GM21360 (cell line): ENCODE data around the gene ATG2A.

Experiments used
- ATAC-seq: cut with Tn5 transposase; IDR thresholded peaks from one replicate; pipeline ENCODE4 v1.9.1; 2021; ENCODE audit warnings: mild to moderate bottlenecking, moderate library complexity; ENCODE audit not compliant: unreplicated experiment

ATG2A gene

GRCh38 chr11:64905516-64906313 is 11.3 kb downstream of the ATG2A start:
- no peak for ATAC-seq

GRCh38 chr11:64903291-64903833 is 13.6 kb downstream of the ATG2A start:
- no peak for ATAC-seq

- no peak for ATAC-seq
These were observed 14.7 kb downstream of the ATG2A start for GRCh38 chr11:64902102-64902900.

DNA sequence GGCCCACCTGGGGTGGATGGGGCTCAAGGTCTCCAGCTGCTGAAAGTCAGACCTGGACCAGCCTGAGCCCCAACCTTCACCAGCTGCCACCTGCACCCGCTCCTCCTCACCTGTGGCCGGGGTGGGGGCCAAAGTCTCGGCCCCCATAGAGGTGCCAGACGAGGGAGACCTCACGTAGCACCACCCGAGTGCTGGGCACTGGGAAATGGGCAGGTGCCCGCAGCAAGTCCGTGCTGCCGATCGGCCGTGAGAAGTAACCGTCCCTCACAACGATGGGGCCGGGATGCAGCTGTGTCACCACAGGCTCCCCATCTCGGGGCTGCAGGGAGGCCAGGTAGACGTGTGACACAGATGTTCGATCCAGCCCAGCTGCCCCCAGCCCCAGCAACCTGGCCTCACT is 16.2 kb downstream of the ATG2A start:
- no peak for ATAC-seq

DNA sequence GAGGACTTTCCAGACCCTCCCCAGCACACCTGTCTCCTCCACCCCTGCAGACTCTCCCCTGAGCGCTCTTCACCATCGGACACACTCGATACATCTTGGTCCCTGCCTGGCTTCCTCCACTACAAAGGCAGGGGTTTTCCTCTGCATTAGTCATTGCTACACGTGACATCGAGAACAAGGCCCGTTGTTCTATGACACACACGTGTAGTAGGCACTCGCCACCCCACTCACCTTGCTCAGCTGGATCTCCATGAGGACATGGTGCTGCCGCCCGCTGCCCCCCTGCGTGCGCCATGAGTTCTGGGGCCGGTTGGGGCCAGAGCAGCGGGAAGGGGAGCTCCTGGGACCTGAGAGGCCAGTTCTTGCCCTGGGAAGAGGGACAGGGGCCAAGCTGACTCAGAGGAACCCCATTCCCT is 16.7 kb downstream of the ATG2A start:
- no peak for ATAC-seq

DNA sequence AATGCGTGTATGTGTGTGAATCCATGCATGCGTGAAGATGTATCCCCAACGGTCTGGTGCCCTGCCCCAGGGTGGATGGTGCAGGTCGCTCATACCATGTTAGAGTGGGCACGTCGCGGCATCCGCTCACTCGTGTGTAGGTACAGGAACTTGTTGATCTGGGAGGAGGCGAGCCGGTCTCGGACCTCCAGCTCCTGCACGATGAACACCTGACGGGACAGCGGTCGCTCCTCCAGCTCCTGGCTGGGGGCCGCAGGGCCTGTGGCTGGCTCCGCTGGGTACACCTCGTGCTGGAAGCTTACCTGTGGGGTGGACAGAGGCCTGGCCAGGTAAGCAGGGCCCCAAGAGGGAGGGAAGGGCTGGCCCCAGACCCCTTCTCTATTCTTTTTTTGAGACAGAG is 18.5 kb downstream of the ATG2A start:
- no peak for ATAC-seq

DNA sequence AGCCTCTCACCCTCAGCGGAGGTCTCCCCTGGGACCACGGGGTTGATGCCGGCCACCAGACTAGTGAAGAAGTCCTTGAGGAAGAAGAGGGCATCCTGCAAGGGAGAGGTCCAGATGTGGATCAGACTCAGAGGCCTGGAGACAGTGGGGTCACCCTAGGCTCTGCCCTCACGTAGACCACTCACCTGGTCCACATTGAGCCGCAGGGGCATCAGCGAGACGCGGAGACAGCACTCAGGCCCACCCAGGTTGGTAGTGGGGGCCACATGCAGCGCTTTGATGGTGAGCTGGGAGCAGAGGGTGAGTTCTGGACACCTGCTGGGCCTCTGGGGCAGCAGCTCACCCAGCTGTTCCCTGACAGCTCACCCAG is 18.9 kb downstream of the ATG2A start:
- ATAC-seq = no peak

DNA sequence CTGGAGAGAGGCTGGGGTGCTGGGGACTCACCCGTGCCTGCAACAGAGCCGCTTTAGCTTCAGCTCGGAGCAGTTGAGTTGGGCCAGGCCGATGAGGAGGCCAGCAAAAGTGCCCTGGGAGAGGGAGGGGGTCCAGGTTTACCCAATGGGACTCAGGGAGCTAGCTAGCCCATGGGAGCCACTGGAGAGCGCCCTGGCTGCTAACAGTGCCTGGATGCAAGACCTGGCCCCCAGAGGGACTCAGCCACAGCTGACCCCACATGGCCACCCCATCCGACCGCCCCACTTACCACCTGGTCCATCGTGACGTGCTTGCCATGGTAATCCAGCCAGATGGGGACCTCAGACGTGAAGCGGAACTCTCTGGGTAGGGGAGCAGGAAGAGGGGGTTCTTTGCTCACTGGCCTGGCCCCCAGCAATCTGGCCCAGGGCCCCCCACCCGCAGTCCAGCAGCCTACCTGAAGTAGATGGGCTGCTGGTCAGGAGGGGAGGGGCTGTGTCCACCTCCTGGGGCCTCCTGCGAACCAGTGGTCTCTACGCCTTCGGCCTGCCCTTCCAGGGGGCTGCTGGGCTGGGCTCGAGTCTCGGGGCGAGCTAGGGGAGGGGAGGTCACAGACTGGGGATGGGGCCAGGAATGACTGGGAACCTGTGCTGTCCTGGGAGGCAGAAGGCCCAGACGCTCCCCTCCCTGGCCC is 19.5 kb downstream of the ATG2A start:
- no peak for ATAC-seq

DNA sequence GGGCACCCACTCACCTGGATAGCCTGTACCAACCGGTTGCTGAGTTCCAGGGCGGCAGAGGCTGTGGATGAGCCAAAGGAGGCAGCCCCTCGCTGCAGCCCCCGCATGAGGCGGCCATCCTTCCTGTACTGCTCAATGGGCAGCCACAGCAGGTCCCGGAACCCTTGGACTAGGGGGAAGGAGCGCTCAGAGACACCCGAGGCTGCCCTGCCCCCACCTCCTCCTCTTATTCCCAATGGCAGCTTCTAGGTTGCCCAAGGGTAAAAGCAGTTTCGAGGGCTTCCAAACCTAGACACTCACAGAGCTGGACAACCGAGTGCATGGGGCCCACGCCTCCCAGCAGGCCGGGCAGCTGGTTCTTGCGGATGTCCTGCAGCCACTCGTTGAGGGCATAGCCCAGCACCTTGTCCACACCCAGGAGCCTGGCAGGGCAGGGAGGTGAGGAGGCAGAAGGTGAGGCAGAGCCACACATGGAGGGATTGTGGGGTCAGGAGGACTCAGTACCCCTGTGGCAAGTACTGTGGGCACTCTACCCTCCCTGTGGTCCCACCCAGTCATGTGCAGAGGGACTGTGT is 20.5 kb downstream of the ATG2A start:
- no peak for ATAC-seq

DNA sequence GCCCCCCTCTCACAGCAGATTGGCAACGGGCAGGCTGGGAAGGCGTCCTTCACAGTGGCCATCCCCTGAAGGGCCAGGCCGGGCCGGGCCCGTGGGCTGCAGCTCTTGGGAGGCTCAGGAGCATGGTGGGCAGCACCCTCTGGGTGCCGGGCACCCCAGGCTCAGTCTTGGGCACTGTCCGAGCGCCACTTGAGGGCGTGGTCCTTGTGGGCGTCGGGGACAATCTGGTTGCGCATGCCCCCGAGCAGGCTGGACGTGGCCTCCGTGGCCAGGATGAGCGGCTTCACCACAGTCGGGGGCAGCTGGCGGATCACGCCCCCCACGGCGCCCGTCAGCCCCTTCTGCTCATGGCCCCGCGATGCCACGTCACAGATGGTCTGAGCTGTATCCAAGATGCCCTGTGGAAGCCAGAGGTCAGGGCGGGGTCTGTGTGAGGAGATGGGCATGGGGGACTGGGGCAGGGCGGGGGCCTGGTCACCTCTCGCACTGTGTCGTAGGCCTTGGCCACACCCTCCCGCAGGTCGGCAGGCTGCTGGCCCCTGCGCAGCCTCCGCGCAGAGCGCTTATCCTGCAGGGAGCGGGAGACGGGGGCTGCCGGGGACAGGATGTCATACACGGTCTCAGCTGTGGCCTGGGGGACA is 22.1 kb downstream of the ATG2A start:
- ATAC-seq = no peak

- peak; percentile 48 for ATAC-seq
These were observed 22.8 kb downstream of the ATG2A start for GRCh38 chr11:64894070-64894811.

DNA sequence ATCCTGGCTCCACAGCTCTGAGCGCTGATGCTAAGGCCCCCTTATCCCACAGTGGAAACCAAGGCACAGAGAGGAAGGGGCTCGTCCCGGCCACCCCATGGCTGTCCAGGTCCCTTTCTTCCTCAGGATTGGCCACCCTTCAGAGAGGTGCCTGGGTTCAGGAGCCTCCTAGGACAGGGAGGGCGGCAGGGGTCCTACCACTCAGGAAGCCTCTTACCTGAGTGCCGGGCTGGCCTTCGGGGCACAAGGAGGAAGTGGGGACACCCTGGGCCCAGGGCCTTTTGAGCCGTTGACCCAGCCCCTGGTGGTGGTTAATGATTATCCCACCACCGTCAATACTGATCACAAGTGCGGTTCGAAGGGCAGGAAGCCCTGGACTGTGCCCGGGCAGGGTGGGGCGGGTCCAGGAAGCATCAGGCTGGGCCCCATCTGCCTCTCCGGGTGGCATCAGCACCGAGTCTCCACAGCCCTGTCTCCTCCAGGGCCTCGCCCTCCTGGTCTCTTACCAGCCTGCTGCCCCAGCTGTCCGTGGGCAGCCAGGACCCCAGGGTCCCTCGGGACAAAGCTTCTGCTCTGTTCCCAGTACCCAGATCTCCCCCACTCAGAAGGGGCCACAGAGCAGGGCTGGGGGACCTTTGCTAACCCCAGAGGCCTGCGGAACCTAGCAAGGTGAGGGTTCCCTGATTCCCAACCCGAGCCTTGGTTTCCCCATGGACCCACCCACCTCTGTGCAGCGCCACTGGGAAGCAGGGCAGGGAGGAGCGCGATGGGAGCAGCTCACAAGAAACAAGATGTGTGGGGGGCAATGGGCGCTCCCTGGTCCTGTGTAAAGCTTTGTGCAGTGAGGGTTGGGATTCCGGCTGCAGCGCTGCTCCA is 23.6 kb downstream of the ATG2A start:
- ATAC-seq = no peak

DNA sequence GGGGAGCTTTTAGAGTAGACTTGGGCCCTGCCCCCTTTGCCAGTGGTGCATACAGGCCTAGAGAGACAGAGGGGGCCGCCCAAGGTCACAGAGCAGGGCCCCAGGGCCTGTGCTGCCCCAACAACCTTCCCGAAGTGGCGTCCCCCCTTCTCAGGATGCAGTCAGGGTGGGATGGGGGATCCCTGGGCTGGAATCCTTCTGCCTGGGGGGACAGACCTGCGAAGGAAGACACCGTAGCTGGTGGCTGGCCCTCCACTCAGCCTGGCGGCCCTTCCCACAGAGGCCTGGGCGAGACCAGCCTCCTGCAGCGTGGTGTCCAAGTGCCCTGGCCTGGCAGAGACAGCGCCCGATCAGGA is 24.2 kb downstream of the ATG2A start:
- ATAC-seq = no peak

DNA sequence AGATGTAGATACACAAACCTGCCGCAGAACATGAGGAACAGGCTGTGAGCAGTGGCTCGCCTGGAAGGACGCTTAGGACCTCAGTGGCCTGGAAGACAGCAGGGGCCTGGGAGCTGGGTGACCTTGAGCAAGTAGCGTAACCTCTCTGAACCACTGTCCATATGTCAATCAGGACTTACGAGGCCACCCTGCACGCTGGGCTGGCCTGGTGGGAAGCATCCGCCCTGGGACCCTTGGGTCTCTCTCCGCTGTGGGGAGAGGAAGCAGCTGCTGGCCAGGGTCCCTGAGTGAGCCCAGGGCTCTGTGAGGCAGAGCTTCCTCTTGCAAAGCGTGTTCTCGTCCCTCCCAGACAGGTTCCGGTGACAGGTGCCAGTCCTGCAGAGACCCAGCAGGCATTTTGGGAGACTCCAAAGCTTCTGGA is 24.6 kb downstream of the ATG2A start:
- ATAC-seq = no peak

DNA sequence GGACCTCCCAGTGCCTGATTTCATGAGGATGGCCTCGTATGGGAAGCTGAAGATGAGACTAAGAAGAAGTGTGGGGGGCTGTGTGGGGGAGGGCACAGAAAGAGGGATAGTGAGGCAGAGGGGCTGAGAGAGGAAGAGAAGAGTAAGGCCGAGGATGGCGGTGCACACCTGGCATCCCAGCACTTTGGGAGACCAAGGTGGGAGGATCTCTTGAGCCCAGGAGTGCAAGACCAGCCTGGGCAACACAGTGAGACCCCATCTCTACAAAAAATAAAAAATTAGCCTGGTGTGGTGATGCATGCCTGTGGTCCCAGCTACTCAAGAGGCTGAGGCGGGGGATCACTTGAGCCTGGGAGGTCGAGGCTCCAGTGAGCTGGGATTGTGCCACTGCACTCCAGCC is 25.1 kb downstream of the ATG2A start:
- no peak for ATAC-seq

DNA sequence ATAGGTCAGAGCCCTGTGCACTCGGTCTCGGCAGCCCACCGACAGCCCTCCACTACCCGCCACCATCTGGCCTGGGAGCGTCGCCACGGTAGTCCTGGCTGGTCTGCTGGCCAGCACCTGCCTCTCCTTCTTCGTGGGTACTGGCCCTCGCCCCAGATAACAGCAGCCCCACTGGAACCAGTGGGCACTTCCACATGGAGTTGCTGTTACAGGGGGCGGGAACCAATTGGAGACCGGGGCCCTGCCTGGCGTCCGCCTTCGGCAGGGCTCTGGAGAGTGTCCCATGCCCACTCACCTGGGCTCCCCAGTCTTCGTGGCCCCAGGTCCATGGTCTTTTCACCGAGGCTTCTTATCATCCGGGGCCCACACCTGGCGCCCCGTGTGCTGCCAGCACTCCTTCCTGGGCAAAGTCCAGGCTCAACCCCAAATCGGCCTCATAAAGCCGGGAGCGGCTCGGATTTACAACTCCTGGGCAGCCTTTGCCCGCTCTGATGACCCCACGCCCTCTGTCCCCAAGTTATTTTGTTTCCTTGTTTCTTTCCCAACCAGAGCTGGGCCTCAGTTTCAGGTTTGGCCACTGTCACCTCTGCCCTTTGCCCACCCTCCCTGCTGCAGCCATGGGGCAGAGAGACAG is 25.7 kb downstream of the ATG2A start:
- ATAC-seq = no peak

GRCh38 chr11:64890522-64890939 is 26.5 kb downstream of the ATG2A start:
- no peak for ATAC-seq

- ATAC-seq = no peak
These were observed 28.1 kb downstream of the ATG2A start for GRCh38 chr11:64888729-64889511.
